ENCODE data around the gene FAM240A.

DNA sequence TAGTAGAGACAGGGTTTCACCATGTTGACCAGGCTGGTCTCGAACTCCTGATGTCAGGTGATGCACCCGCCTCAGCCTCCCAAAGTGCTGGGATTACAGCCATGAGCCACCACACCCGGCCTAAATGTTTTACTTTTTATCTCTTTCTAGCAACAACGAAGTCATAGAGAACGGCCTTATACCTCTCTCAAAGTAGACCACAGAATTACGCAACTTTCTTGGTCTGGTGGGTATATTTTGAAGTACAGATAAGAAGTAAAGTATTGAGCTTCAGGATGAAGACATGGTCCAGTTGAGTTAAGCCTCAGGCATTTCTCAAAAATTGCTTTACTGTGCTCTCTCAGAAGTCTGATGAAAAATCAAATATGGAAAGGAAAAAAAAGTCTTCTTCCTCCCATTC is 30.6 kb downstream of the FAM240A start:
- TF ChIP-seq, protein P1, sequence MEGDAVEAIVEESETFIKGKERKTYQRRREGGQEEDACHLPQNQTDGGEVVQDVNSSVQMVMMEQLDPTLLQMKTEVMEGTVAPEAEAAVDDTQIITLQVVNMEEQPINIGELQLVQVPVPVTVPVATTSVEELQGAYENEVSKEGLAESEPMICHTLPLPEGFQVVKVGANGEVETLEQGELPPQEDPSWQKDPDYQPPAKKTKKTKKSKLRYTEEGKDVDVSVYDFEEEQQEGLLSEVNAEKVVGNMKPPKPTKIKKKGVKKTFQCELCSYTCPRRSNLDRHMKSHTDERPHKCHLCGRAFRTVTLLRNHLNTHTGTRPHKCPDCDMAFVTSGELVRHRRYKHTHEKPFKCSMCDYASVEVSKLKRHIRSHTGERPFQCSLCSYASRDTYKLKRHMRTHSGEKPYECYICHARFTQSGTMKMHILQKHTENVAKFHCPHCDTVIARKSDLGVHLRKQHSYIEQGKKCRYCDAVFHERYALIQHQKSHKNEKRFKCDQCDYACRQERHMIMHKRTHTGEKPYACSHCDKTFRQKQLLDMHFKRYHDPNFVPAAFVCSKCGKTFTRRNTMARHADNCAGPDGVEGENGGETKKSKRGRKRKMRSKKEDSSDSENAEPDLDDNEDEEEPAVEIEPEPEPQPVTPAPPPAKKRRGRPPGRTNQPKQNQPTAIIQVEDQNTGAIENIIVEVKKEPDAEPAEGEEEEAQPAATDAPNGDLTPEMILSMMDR (conservative IDR thresholded peaks at IDR 0.05): no peak
- TF ChIP-seq ZFX (IDR thresholded peaks at IDR 0.05): no peak
